Endometrium (tissue), 2 donors: ENCODE measurements around the gene ANOS1.

Source experiments
- FAIRE-seq: peaks from 2 replicates; lab custom pipeline; 2012; peaks lifted over from hg19 to GRCh38; lab: Jason Lieb, UNC
- donor health status: control.
- donor health status: control.

The ANOS1 gene

DNA sequence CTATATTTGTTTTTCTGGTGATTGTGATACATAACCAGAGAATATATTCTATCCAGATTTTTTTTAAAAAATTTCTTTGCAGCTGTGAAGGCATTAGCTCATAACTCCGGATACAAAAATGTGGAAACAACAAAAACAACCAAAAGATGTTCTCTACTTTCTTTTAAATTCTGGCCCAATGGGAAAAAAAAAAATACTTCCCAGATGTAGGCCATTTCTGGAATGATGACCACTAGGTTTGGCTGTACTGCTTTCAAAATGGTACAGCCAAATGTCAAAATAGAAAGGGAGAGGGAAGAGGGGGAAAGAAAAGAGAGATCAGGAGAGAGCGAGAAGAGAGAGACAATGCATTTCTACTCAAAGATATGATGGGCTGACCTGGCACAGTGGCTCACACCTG is 14.6 kb downstream of the ANOS1 start:
- no peak for FAIRE-seq

DNA sequence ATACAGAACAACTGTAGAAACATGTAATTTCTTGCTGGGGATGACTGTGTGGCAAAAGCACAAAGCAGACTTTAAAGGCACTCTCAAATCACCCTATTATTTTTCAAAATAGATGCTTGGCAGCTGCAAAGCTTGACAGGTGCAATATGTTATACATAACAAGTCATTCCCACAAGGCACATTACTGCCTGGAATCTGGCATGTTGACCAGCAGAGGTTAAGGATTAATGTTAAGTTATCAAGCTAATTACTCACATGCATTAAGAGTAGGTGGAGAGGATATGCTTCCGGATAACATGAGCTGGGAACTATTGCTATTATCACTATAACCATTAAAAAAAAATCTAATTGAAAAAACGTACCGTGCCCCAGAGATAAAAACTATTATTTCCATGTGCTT is 17.8 kb downstream of the ANOS1 start:
- no peak for FAIRE-seq

DNA sequence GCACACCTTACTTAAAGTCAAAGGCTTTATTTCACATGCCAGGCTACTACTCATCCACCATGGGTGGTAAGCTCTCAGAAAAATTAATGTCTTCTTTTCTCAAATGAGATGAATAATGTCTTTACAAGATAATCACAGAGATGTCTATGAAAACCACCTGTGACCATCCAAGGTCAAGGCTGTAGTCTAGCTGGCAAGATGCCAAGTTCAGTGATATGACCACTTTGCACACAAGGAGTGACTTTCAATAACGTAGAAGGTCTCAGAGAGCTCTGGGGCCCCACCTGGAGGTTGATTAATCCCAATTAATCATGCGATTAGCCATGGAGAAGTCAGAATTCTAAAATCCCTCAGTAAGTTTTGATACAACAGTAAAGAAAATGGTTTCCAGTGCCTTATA is 20.5 kb downstream of the ANOS1 start:
- no peak for FAIRE-seq

DNA sequence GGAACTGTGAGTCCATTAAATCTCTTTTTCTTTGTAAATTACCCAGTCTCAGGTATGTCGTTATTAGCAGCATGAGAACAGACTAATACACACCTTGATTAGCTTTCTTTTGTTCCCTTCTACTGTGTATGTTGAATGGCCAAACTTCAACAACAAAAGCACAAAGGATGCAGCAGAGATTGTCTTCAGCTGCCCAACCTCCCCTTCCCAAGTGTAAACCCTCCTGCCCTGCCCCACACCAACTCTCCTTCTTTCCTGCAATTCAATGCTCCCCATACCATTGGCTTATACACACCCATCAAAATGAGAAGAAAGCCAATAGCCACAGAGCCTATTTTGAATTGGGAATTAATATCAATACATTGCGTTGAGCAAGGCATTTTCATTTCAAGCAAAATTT is 27.8 kb downstream of the ANOS1 start:
- no peak for FAIRE-seq

DNA sequence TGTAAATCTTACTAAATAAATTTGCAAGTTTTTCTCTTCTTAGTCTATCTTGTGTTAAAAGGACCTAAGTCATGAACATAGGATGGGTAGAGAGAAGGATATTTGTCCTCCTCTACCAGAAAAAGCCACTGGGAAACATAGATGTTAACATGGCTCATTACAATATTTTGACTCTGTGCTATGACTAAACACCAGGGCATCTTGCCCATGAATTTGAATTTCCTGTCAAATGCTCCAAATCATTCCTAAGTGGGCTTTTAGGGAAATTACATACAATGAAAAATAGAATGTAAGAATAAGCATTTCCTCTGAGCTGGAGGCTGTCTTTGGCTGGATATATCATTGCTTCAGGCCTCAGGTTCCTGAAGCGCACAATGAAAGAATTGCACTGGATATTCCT is 39.1 kb downstream of the ANOS1 start:
- FAIRE-seq = no peak

DNA sequence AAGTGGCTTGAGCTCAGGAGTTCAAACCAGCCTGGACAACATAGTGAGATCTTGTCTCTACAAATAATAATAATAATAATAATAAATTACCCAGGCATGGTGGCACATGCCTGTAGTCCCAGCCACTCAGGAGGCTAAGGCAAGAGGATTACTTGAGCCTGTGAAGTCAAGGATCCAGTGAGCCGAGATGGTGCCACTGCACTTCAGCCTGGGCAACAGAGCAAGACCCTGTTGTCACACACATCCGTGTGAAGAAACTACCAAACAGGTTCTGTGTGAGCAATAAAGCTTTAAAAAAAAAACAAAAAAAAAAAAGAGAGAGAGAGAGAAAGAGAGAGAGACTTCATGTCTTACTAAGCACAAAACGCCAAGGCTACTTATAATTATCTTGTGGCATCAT is 42.5 kb downstream of the ANOS1 start:
- FAIRE-seq = no peak

DNA sequence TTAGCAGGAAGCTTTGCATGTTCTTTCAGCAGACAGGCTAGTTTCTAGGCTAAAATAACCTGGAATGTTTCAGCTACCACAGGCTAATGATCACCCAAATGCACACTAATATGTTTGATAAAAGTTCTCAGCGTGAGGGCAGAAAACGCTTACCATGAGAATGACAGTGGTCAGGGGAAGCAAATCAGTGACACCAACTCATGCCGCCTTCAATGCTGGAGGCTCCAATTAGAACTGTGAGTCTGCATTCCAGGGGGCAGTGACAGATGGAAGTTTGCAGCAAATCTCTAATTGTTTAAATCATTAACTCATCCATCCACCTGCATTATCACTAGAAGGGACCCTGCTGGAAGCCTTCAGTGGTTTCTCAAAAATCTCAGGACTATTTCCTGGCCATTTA is 43.2 kb downstream of the ANOS1 start:
- no peak for FAIRE-seq

DNA sequence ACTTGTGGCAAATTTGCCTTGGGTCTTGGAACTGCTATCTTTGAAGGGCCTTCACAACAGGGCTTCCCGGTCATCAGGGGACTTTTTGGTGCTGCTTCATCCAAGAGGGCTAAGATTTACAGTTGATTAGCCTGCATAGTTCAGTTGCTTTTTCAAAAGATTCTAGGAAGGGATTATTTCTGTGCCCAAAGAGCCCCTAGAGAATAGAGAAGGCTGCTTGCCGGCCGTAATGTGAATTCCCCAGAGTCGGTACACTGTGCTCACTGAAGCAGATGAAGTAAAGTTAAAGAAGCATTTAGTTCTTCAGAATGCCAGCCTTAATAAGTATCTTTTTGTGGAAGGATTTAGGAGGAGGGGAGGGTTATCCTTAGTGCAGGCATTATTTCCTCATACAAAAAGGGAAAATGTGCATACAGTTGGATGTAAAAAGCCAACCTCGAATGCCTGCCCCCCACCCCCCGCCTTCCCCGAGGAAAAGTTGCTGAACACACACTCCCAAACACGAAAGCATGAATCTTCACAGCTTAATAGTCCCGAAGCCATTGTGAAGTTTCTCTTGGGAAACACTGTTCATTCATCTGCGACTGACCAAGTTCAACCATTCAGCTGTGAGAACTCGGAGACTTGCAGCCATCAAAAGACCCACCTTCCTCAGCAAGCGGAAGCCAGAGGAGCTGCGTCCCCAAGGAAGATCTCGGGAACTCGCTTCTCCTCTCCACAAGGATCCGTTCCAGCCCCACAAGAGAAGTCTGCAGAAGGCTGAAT is 47.6 kb downstream of the ANOS1 start:
- no peak for FAIRE-seq

DNA sequence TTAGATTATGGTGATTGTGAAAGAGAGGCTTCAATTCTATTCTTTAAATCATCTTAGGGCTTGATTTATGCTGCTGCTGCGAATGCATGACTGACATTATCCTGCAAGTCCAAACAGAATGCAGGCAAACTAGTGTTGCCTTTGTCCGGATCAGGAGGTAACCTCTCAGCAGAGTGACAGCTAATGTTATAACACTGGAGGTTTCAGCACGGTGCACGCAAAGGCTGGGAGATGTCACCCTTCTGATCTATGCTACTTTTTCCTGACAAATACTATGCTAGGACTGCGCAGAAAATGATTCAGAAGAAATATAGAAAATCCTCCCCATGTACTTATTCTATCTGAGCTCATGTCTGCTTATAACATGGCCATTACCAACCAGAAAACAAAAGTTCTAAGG is 48.2 kb downstream of the ANOS1 start:
- FAIRE-seq = no peak

DNA sequence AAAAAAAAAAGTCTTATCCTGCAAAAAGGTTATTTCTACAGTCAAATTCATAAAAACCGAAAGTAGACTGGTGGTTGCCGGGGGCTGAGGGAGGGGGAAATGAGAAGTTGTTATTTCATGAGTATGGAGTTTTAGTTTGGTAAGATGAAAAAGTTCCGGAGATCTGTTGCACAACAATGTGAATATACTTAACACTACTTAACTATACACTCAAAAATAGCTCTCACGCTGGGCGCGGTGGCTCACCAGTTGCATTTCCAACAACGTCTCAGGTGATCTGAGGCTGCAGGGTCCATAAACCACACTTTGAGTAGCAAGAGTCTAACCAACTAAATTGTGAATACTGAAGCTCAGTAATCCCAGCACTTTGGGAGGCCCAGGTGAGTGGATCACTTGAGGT is 52.4 kb downstream of the ANOS1 start:
- no peak for FAIRE-seq

DNA sequence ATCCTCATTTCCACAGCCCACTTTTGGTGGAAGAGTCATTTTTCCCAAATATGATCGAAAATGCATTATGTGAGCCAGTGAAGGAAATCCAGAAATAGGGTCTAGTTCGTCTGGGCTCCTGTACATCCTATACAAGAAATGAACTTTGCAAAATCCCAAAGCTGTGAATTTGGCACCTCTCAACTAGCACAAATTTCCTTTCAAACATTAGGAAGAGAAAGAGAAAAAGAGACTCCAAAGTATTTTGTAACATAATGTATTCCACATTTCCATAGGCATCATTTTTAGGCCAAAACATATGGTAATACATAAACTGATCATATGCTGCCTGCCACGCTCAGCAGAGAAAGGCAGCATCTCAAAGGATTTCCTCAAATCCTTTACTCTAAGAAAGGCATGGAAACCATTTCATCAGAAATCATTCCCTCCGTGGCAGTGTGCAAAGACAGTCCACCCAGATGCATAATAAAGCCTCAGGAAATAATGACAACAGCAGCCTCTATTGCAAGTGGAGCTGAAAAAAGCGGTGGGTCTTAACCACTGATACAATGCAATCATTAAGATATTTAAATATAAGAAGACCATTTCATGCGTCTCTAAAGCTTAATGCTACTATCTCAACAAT is 56.8 kb downstream of the ANOS1 start:
- FAIRE-seq = no peak

DNA sequence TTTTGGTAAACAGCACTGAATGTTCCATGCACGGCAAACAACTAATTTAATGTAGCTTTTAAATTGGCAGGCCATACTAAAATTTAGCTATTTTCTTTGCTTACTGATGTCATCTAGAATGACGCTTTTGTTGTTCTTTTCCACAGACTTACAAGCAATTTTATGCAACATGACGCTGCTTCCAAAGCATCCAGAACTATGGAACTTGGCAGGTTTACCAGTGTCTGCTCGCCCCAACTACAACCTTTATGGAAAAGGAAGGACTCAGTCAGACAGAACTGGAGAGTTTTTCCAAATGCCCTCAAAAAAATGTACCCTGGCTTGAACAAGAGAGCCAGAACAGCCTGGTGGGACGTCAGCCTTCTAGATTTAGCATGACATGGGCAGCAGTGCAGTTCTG is 58.7 kb downstream of the ANOS1 start:
- FAIRE-seq = no peak

DNA sequence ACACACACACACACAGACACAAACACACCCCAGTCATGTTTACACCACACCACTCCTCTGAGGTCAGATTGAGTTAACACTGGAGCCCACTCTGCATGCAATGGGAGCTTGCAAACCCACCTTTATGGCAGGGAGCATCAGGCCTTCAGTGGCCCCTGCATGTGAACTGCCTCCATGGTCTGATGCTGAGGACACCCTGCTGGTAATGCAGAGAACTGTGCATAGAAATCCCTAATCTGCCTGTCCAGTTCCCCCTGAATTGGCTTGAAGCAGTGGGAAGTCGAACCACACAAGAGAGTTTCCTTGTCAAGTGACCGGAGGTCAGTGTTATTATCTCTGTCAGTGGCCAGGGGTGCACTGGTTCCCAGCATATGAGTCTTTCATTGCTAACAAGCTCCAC is 59.8 kb downstream of the ANOS1 start:
- FAIRE-seq = no peak

DNA sequence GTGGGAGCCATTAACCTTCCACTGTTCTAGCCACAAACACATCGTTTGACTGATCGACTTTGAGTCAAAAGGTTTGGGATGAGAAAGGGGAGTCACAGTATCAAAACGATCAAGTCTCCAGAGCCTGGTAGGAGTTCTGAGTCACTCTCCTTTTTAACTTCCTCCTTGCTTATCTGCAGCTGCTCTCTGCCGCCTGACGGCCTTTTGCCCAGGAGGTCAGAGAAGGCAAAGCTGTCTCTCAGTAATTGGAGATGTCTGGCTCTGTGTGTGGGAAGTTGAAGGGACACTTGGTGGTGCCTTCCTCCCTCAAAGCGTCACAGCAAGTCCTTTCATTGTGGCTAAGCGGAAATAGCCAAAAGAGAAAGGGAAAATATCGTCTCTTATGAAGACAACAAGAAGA is 63.1 kb downstream of the ANOS1 start:
- no peak for FAIRE-seq

DNA sequence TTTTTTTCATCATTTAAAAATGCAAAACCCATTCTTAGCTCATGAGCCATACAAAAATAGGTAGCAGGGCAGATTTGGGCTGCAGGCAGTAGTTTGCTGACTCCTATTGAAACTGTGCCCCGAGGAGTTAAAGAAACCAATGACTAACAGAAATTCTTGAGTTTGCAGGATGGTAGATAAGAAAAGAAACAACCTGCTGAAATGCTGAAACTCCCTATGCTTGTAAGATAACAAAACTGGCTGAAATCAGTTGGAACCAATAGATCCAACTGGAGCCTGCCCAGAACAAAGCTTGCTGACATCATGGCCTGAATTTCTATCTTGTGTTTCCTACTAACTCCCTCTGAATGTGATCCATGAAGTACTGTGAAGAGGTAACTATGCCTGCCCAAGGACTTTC is 68.6 kb downstream of the ANOS1 start:
- FAIRE-seq = no peak

DNA sequence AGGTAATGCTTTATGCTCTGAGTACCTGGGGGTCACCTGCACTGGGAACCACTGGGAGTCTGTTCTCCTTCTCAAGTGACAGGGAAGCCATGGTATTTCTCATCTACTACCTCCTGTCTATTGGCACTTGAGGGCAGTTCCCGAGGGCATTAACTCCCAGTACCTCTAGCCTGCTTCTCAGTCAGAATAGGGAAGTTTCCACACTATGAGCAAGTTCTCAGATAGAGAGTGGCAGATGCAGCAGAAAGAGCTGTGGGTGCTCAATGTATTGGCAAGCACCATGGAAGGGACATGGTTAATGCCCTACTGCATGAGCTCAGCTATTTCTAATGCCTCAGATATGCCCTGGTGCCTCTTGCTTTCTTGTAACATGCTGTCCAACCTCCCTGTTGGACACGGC is 74.1 kb downstream of the ANOS1 start:
- FAIRE-seq = no peak

DNA sequence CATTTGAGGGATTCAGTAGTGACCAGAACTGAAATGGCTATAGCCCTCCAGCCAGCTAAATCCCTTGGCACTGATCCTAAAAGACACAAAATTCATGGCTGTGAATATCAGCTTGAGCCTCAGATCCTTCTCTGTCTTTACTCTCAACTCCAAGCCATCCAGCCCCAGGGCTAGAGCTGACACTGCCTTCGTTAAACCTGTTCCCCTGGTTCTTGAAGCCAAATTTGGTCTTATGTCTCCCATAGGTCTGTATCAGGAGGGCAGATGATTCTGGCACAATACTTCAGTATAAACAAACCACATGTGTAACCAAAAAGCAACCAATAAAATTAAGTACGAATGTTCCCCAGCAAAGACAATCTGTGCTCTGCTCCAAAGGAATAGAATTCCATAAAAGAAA is 78.0 kb downstream of the ANOS1 start:
- FAIRE-seq = no peak

DNA sequence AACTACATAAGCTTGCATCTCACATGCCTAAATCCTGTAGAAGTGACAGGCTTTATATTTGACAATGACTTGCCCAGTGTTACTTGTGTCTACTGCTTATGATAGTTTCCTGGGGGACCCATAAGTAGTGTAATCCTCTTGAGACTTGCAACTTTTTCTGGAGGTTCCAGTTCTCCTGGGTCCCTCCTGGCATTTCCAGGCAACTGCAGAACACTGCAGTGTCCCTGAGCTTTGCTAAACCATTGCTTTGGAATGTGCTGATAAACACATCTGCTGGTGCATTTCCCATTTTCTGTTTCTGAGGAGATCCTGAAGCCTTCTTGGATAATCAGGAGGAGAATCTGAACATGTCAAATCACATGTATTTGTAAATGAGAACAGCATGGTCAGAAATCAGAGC is 82.0 kb downstream of the ANOS1 start:
- FAIRE-seq = no peak

DNA sequence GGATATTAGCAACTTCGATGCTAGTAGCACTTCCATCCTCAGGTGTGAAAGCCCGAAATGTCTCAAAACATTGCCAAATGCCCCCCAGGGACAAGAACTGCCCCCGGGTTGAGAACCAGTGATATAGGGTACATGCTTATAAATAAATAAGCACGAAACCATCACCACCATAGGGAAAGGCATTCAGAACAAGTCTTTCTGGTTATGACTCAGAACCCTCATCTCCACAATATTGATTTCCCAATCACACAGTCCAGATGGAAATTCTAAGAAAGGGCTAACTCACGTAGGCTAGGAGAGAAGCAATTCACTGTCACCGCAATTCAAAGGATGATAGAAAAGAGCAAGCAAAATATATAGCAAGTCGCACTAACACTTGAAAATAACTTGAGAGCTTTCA is 84.8 kb downstream of the ANOS1 start:
- no peak for FAIRE-seq

DNA sequence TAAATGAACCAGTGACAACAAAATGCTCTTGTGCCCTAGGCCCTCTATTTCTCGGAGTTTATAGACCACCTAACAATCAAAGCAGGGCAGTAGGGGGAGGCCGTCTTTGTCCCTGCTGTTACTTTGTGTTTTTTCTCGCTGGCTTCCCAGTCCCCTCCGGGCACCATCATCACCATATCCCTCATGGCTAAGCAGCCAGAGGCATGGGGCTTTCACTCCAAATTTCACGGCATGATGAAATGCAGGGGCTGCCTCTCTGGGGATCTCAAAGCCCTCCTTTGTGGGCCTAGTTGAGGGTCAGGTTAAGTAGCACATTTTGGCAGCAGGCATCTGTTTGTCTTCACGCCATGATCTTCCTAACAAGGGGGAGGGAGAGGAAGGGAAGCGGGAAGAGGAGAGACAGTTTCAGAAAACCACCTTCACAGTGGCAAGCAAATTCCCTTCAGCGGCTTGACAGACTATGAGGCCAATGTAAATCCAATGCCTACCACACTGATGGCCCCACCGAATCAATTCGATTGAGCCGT is 91.9 kb downstream of the ANOS1 start:
- no peak for FAIRE-seq

DNA sequence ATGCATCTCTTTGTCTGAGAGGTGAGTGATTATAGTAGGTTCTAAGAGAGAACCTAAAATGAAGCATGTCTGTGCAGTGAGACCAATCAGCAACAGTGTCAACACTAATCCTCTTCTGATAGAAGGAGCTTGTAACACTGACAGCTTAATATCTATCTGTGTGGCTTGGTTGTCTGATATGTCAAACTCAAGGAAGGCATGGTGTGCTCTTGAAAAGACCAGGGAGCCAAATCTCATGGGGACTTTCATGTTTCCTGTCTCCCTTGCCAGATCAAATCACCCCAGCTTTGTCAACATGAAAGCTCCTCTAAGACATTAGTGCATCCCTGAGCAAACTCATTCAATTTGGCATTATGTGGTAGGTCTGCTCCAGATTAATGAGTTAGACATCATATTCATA is 95.4 kb downstream of the ANOS1 start:
- no peak for FAIRE-seq

DNA sequence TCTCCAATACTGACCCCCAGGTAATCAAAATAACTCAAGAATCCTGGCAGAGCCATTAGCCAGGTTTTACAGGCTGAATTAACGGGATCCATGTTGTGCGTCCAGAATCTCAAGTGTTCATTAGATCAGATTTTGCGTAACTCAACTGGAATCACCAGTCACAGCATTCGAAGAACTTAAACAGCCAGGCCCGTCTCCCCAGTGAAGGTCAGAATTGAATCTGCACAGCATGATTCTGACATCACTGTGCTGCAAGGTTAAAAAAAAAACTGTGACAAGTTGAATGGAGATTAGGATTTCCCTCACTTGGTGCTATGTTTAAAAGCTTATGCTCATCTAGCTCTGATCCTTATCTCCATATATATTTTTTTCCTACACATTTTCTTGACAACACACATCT is 96.1 kb downstream of the ANOS1 start:
- no peak for FAIRE-seq

DNA sequence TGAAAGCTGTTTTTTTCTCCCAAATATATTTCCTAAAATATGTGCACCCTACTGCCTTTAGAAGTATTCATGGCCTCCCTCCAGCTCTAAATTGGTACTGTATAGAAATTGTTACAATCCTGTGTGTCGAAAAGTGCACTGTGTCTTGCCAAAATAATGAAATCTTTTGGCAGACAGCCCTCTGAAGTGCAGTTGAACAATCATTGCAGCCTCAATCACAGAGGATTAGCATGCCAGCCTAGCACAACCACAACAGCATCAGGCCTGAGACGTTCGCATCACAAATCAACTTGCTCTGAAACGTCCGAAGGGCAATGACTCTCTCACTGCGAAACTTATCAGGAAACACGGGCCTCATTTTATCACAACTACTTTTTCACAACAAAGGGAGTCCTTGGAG is 99.0 kb downstream of the ANOS1 start:
- FAIRE-seq = no peak

DNA sequence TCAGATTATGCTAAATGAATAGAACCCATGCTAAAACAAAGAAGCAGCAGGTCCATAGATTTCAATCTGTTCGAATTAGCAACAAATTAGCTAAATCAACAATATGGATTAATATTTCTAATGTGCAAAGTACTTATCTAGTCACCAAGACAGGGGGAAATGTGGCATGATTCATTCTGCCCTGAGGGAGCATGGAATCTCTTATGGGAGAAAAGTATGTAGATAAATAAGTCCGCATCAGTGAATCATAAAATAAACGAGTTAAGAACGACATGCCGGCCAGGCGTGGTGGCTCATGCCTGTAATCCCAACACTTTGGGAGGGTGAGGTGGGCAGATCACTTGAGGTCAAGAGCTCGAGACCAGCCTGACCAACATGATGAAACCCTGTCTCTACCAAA is 102.1 kb downstream of the ANOS1 start:
- FAIRE-seq = no peak
